Osteocyte (in vitro differentiated cells): Measurements from ENCODE around the gene CDH4. TPM values are rescaled to one million over a fixed set of nuclear protein-coding genes. Genes with fewer than 3 reads are reported as not detected.

Experiments
- DNase-seq: peaks from one replicate; pipeline ENCODE4 v3.0.0; 2021; ENCODE audit warnings: mixed read lengths; ENCODE audit not compliant: unreplicated experiment; ENCODE audit errors: extremely low spot score
- H3K27ac Mint-ChIP-seq: one replicate; pipeline ENCODE4 v1.8.0; 2021; ENCODE audit warnings: mild to moderate bottlenecking, mixed read lengths; ENCODE audit not compliant: unreplicated experiment
- H3K27me3 Mint-ChIP-seq: one replicate; pipeline ENCODE4 v1.8.0; 2021; ENCODE audit warnings: mixed read lengths; ENCODE audit not compliant: unreplicated experiment
- H3K36me3 Mint-ChIP-seq: one replicate; pipeline ENCODE4 v1.8.0; 2021; ENCODE audit warnings: mixed read lengths; ENCODE audit not compliant: unreplicated experiment
- H3K4me1 Mint-ChIP-seq: one replicate; pipeline ENCODE4 v1.8.0; 2021; ENCODE audit warnings: mixed read lengths; ENCODE audit not compliant: unreplicated experiment
- H3K4me3 Mint-ChIP-seq: one replicate; pipeline ENCODE4 v1.8.0; 2021; ENCODE audit warnings: mild to moderate bottlenecking, moderate library complexity, mixed read lengths; ENCODE audit not compliant: unreplicated experiment
- H3K9me3 Mint-ChIP-seq: one replicate; pipeline ENCODE4 v1.8.0; 2021; ENCODE audit warnings: mixed read lengths; ENCODE audit not compliant: unreplicated experiment
- CTCF ChIP-seq: fragments of 200-600 bp; sonication (generic); IDR thresholded peaks from 2 replicates; pipeline ENCODE4 v1.5.0; 2021; ENCODE audit warnings: antibody characterized with exemption, mild to moderate bottlenecking, moderate library complexity
- total RNA-seq: library from RNA; stranded (reverse); gene quantifications from 2 replicates; pipeline ENCODE4 v1.2.1, GENCODE V29; 2021

CDH4 gene
- total RNA-seq, 1 donor from 2014 or later, result 1.3 TPM

GRCh38 chr20:61330441-61330840 lies 78.4 kb downstream of the CDH4 start:
- H3K9me3 Mint-ChIP-seq, result no peaks in the 10 kb centered on the region
- no peaks in the 10 kb centered on the region for H3K36me3 Mint-ChIP-seq
- no peak for DNase-seq
- H3K27me3 Mint-ChIP-seq, result no peaks in the 10 kb centered on the region
- no peak overlapping the region for H3K27ac Mint-ChIP-seq
- H3K4me3 Mint-ChIP-seq, result no peak overlapping the region
- no peaks in the 10 kb centered on the region for H3K4me1 Mint-ChIP-seq
- no peak for TF ChIP-seq CTCF

GRCh38 chr20:61331543-61331942 lies 79.5 kb downstream of the CDH4 start:
- H3K36me3 Mint-ChIP-seq, result no peaks in the 10 kb centered on the region
- H3K4me1 Mint-ChIP-seq, result no peaks in the 10 kb centered on the region
- no peaks in the 10 kb centered on the region for H3K9me3 Mint-ChIP-seq
- no peak for TF ChIP-seq CTCF
- no peak overlapping the region for H3K27ac Mint-ChIP-seq
- no peak overlapping the region for H3K4me3 Mint-ChIP-seq
- no peak for DNase-seq
- H3K27me3 Mint-ChIP-seq, result no peaks in the 10 kb centered on the region

GRCh38 chr20:61332016-61332975 lies 80.2 kb downstream of the CDH4 start:
- Mint-ChIP-seq H3K4me3 (no peak overlapping the region), H3K4me1 (no peaks in the 10 kb centered on the region), H3K27me3 (no peaks in the 10 kb centered on the region), H3K27ac (no peak overlapping the region), H3K36me3 (no peaks in the 10 kb centered on the region), H3K9me3 (no peaks in the 10 kb centered on the region)
- no peak for TF ChIP-seq CTCF
- no peak for DNase-seq

- TF ChIP-seq CTCF, result no peak
- no peak overlapping the region for H3K4me3 Mint-ChIP-seq
- no peaks in the 10 kb centered on the region for H3K27me3 Mint-ChIP-seq
- no peak overlapping the region for H3K27ac Mint-ChIP-seq
- H3K36me3 Mint-ChIP-seq, result no peaks in the 10 kb centered on the region
- no peaks in the 10 kb centered on the region for H3K9me3 Mint-ChIP-seq
- no peaks in the 10 kb centered on the region for H3K4me1 Mint-ChIP-seq
- no peak for DNase-seq
These were observed 81.5 kb downstream of the CDH4 start for GRCh38 chr20:61333484-61334108.

- Mint-ChIP-seq H3K27ac (no peak overlapping the region), H3K9me3 (no peaks in the 10 kb centered on the region), H3K36me3 (no peaks in the 10 kb centered on the region), H3K4me1 (no peaks in the 10 kb centered on the region), H3K4me3 (no peak overlapping the region), H3K27me3 (no peaks in the 10 kb centered on the region)
- TF ChIP-seq CTCF, result no peak
- DNase-seq, result no peak
These were observed 88.1 kb downstream of the CDH4 start for GRCh38 chr20:61340157-61340556.
